Adrenal gland (tissue), 19 donors: ENCODE measurements around the gene GALNT8. TPM values are rescaled to one million over a fixed set of nuclear protein-coding genes. Genes with fewer than 3 reads are reported as not detected.

Source experiments
- DNase-seq, 7 donors: peaks; one replicate each; pipeline ENCODE4 v3.0.0-alpha.2; 2019 to 2020
- H3K27ac ChIP-seq, 5 donors: fragments of 200-600 bp; sonication (generic) in 4 of 5; 1 replicate in 3 of 5; 2 replicates in 2 of 5; pipeline versions ENCODE4 v1.5.1 to v1.8.0; 2016 to 2020; ENCODE audit warnings: mild to moderate bottlenecking in 1 of 5
- H3K27me3 ChIP-seq: fragments of 200-600 bp; 2 replicates; pipeline ENCODE4 v1.8.0; 2021
- H3K36me3 ChIP-seq, 2 donors: fragments of 200-600 bp; replicated peaks in 1 of 2; 1 replicate in 1 of 2; 2 replicates in 1 of 2; pipeline versions ENCODE4 v1.5.1 to v1.8.0; 2018 to 2022
- H3K4me1 ChIP-seq, 2 donors: fragments of 200-600 bp; replicated peaks in 1 of 2; 1 replicate in 1 of 2; 2 replicates in 1 of 2; pipeline versions ENCODE4 v1.5.1 to v1.8.0; 2018 to 2021
- H3K4me3 ChIP-seq, 4 donors: fragments of 200-600 bp; sonication (generic) in 3 of 4; one replicate each; pipeline ENCODE4 v1.5.1; 2016 to 2018
- H3K9me3 ChIP-seq, 3 donors: fragments of 200-600 bp; sonication (generic) in 1 of 3; replicated peaks in 1 of 3; 1 replicate in 2 of 3; 2 replicates in 1 of 3; pipeline versions ENCODE4 v1.5.1 to v1.8.0; 2016 to 2021
- CTCF ChIP-seq, 6 experiments: fragments of 450-650 bp in 4 of 6; fragments of 200-600 bp in 2 of 6; sonication (generic) in 1 of 6; IDR thresholded peaks; 1 replicate in 5 of 6; 2 replicates in 1 of 6; pipeline versions ENCODE4 v1.5.1 to v1.8.0; 2016 to 2021; ENCODE audit warnings: antibody characterized with exemption in 6 of 6, mild to moderate bottlenecking in 2 of 6, moderate library complexity in 1 of 6
- POLR2A ChIP-seq, 2 donors: fragments of 450-650 bp; IDR thresholded peaks; one replicate each; pipeline ENCODE4 v1.6.1; 2017; ENCODE audit warnings: antibody characterized with exemption in 2 of 2, mild to moderate bottlenecking in 2 of 2, moderate library complexity in 1 of 2
- WGBS, 4 donors: extraction: QIAGEN DNeasy Blood & Tissue Kit in 2 of 4; methylation state at CpG; one replicate each; pipeline versions ENCODE4 v1.1.5 to v1.1.7; 2013 to 2017; 5-methylcytosine and 5-hydroxymethylcytosine counted together
- intact Hi-C, 2 donors: fragments of 100-400 bp; cut with DNase I; formaldehyde crosslinking; loops; one replicate each; pipeline versions ENCODE4 v1.14.1 to v1.15.0; 2022 to 2023
- long read RNA-seq, 10 donors: library from polyadenylated mRNA in 3 of 10; unstranded in 2 of 10; stranded (forward) in 1 of 10; transcript quantifications; one replicate each; pipeline ENCODE4 v2.0.0 and lab custom pipeline, GENCODE V29; 2021 to 2026
- polyA plus RNA-seq, 3 donors: library from polyadenylated mRNA; stranded (reverse); fragments of 200-250 nt in 2 of 3; fragments of 350-450 nt in 1 of 3; fragmentation: Illumina TruSeq in 1 of 3; extraction: RNeasy Lipid Tissue Mini Kit (QIAGEN cat#74804) in 1 of 3; gene quantifications; one replicate each; pipeline ENCODE4 v1.2.3, GENCODE V29; 2013 to 2014
- total RNA-seq, 9 donors: library from RNA; depleted of rRNA in 4 of 9; stranded (reverse); fragments of >200 nt in 4 of 9; fragments of 120-200 nt in 1 of 9; fragmentation: NEBNext Ultra II Directional in 1 of 9; extraction: Animal tissue kit (Norgen Biotek cat#: 25700) in 1 of 9; gene quantifications; one replicate each; pipeline versions ENCODE4 v1.1.0 to v1.2.4, GENCODE V29; 2013 to 2023
- donor health status: healthy with polysubstance abuse.
- donor health status: Bipolar disorder and iron deficiency.
- donor health status: DM: yes; HTN: yes; CAD: no.
- donor health status: DM: no; HTN: no; CAD: no.
- donor health status: DM: no; HTN: no; CAD: no.
- donor health status: DM: yes; HTN: yes; CAD: no.

Gene GALNT8
- total RNA-seq (1 to 10 TPM in 3 of 9 donors, under 1 TPM in 4, not detected in 2; 0.04 to 3.1 (median 0.67) TPM), polyA plus RNA-seq (1 to 10 TPM; 3.0 to 4.9 (median 4.0) TPM)
- long read RNA-seq, donor 1: 0 reads
- long read RNA-seq, donor 2: 0 reads
- long read RNA-seq, donor 3: 0 reads
- long read RNA-seq, donor 4: 0 reads
- long read RNA-seq, donor 5: 0 reads
- long read RNA-seq, donor 6, full-length matches to known transcripts: 1 of 3 reads
- long read RNA-seq, donor 6, partial matches to known transcripts: 0 of 3 reads
- long read RNA-seq, donor 6, other reads (novel, unspliced or antisense): 2 of 3 reads
- long read RNA-seq, donor 7: 0 reads
- long read RNA-seq, donor 8: 0 reads
- long read RNA-seq, donor 9: 0 reads
- long read RNA-seq, donor 10: 0 reads

GRCh38 chr12:4719821-4720636 is at the start of gene GALNT8:
GALNT8 (plus strand) TSS chr12:4720400; CDS start chr12:4720678, 278 bp downstream.
- DNase-seq: no peak
- no peaks in the 10 kb centered on the region for H3K4me1 ChIP-seq
- TF ChIP-seq CTCF (IDR thresholded peaks at IDR 0.05): no peak
- TF ChIP-seq POLR2A (IDR thresholded peaks at IDR 0.05): no peak
- intact Hi-C loops: no loop called here
- H3K27me3 ChIP-seq: no peaks in the 10 kb centered on the region
- H3K36me3 ChIP-seq: no peaks in the 10 kb centered on the region
- WGBS, 4 donors: 66 to 72% (median 69%) methylated on average over 18 of the region's 18 CpGs
- no peaks in the 10 kb centered on the region for H3K9me3 ChIP-seq
- H3K27ac ChIP-seq: no peak within 1 kb of the TSS
- H3K4me3 ChIP-seq: no peak within 1 kb of the TSS

GRCh38 chr12:4679711-4680110 is 40.5 kb upstream of the GALNT8 start:
- no peak for TF ChIP-seq CTCF (IDR thresholded peaks at IDR 0.05)
- no peak for TF ChIP-seq POLR2A (IDR thresholded peaks at IDR 0.05)
- no peaks in the 10 kb centered on the region for H3K4me1 ChIP-seq
- no peak overlapping the region for H3K27ac ChIP-seq
- H3K4me3 ChIP-seq: no peak overlapping the region
- no peak for DNase-seq
- H3K9me3 ChIP-seq: no peaks in the 10 kb centered on the region
- intact Hi-C loops: no loop called here
- 89 to 92% (median 91%) methylated on average over 2 of the region's 2 CpGs for WGBS, 4 donors
- H3K27me3 ChIP-seq: no peaks in the 10 kb centered on the region
- peaks cover 0 to 20% of the 10 kb centered on the region in 2 donors for H3K36me3 ChIP-seq

- no peak for DNase-seq
- Histone ChIP-seq H3K27ac (no peak overlapping the region), H3K4me1 (no peaks in the 10 kb centered on the region), H3K9me3 (no peaks in the 10 kb centered on the region), H3K36me3 (peaks cover 0 to 37% of the 10 kb centered on the region in 2 donors), H3K27me3 (no peaks in the 10 kb centered on the region), H3K4me3 (no peak overlapping the region)
- 81 to 98% (median 96%) methylated on average over 3 of the region's 3 CpGs for WGBS, 4 donors
- TF ChIP-seq CTCF (IDR thresholded peaks at IDR 0.05): no peak
- no peak for TF ChIP-seq POLR2A (IDR thresholded peaks at IDR 0.05)
- intact Hi-C loops: no loop called here
These were observed 38.5 kb upstream of the GALNT8 start for GRCh38 chr12:4681732-4682131.

GRCh38 chr12:4685317-4685716 is 34.9 kb upstream of the GALNT8 start:
- H3K9me3 ChIP-seq: no peaks in the 10 kb centered on the region
- no peaks in the 10 kb centered on the region for H3K27me3 ChIP-seq
- intact Hi-C loops: no loop called here
- no peaks in the 10 kb centered on the region for H3K4me1 ChIP-seq
- no peak overlapping the region for H3K27ac ChIP-seq
- TF ChIP-seq POLR2A (IDR thresholded peaks at IDR 0.05) (no peak), CTCF (IDR thresholded peaks at IDR 0.05) (no peak)
- WGBS, 4 donors: 89 to 91% (median 90%) methylated on average over 8 of the region's 8 CpGs
- no peak overlapping the region for H3K4me3 ChIP-seq
- DNase-seq: no peak
- peaks cover 0 to 54% of the 10 kb centered on the region in 2 donors for H3K36me3 ChIP-seq
